Fibroblast of the conjunctiva (primary cell): ENCODE data around the gene TRNP1.

Source experiments
- DNase-seq: peaks from one replicate; pipeline ENCODE4 v3.0.0-alpha.2; 2010; ENCODE audit warnings: low read depth

Gene TRNP1

GRCh38 chr1:27027575-27028250, 34.2 kb downstream of the TRNP1 start:
- DNase-seq, result no peak

GRCh38 chr1:27029517-27029916, 36.0 kb downstream of the TRNP1 start:
- DNase-seq, result no peak

GRCh38 chr1:27031235-27032118, 38.0 kb downstream of the TRNP1 start:
- DNase-seq, result no peak

GRCh38 chr1:27032119-27032461, 38.6 kb downstream of the TRNP1 start:
- no peak for DNase-seq

- DNase-seq, result no peak
Observed at GRCh38 chr1:27033043-27033746, 39.7 kb downstream of the TRNP1 start.

DNA sequence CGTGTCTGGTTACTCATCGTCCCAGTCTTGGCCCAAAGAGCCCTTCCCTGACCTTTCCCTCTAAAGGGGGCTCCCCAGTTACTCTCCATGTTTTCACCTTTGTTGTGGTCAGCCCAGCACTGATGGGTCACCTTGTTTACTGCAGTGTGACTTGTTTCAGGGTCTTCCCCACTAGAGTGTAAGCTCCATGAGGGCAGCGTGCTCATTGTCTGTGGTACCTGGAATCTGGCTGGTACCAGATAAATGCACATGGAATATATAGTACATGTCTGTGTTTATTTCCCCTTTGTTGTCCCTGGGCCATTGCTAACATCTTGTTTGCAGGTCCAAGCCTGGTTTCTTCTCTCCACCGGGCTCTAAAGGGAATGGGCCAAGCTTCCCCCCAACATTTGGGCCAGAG, 41.9 kb downstream of the TRNP1 start:
- DNase-seq, result no peak

GRCh38 chr1:27036718-27037117, 43.2 kb downstream of the TRNP1 start:
- no peak for DNase-seq

GRCh38 chr1:27037518-27037917, 44.0 kb downstream of the TRNP1 start:
- no peak for DNase-seq

DNA sequence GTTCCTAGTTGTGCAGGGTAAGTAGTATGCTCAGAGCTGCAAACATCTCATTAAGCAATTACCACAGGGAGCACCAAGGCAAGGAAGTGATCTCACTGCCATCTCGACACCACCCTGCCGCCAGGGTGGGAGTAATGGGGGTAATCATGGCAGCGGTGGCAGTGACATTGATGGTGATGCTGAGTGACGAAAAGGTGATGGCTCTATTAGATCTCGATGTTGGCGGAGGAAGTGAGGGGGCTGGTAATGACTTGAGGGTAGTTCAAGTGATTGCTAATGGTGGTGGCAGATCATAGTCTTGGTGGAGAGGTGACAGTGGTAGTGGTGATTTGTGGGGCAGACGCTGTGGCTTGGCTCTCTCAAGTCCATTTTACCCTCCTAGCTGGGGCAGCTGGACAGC, 44.5 kb downstream of the TRNP1 start:
- no peak for DNase-seq

DNA sequence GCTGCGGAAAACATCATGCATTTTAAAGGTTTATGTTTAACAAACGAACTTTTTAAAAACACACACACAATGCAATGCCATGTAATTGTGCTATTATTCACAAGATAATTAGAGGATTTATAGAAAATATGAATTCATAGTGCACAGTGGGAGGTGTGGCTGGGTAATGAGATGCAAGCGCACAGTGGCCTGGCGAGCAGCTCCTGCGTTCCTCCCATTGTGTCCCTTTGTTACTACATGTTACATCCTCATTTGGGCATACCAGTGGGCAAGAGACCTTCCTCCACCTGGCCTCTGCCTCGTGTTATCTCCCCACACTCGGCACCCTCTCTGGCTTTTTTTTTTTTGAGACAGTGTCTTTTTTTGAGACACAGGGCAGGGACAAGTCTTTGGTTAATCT, 49.2 kb downstream of the TRNP1 start:
- DNase-seq, result no peak

GRCh38 chr1:27044613-27045151, 51.2 kb downstream of the TRNP1 start:
- peak; percentile 62 for DNase-seq

DNA sequence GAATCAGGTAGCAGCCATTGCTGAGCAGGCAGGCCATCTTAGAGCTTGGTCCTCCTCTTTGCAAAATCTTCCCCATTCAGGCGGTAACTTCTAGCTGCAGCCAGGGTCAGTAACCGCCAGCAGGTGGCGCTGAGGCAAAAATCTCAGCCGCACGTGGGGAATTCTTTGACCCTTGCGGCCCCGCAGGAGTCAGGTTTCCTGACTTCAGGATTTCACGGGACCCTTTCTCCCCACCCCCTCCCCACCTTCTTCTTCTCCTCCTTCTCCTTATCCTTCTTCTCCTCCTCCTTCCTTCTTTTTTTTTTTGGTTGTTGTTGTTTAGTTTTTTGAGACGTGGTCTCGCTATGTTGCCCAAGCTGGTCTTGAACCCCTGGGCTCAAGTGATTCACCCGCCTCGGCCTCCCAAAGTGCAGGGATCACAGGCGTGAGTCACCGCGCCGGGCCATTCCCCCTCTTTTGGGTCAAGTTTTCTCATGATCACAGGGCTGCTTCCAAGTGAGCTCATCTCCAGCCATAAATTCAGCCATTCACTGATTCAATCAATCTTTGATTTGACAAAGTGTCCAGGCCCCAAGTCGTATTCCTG, 52.6 kb downstream of the TRNP1 start:
- no peak for DNase-seq

GRCh38 chr1:27047914-27048313, 54.4 kb downstream of the TRNP1 start:
- no peak for DNase-seq

DNA sequence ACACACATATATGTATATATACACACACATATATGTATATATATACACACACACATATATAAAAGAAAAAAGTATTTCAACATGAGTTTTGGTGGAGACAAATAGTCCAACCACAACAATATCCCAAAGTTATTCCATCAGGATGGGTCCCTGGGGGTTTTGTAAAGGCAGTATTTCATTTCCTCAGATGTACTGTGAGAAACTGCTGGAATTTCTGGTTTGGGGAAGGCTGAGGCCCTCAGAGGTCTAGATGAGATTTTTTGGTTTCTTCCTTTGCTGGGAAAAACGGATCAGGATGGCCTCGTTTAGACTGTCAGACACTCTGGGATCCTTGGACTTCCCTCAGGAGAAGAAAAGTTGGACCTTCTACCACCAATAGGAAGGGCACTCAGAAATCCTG, 55.6 kb downstream of the TRNP1 start:
- DNase-seq, result no peak

DNA sequence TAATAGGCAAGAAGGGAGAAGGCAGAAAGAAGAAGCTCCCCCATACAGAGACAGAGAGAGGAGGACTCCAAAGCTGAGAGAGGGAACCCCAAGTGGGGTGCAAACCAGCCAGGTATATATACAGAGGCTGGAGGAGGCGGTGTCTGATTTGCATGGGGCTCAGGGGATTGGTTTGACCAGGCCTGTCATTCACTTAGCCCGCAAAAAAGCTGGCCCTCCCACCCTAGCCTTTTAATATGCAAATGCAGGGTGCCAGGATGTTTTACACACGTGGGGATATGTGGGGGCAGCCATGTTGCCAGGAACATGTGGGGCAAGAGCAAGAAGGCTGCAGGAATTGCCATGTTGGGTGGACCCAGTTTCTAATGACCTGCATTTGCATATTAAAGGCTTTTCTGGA, 56.1 kb downstream of the TRNP1 start:
- no peak for DNase-seq
